HG02840 (cell line): Measurements from ENCODE around the gene UBE2B.
"Not testable (repeated sequence)": the region's sequence is repeated elsewhere in the genome, so short reads cannot be mapped to it uniquely, and the experiment has no call there.

Source experiments
- ATAC-seq: cut with Tn5 transposase; IDR thresholded peaks from one replicate; pipeline ENCODE4 v1.9.1; 2021; ENCODE audit warnings: mild to moderate bottlenecking, moderate library complexity, moderate number of reproducible peaks; ENCODE audit not compliant: unreplicated experiment, low FRiP score

UBE2B gene

DNA sequence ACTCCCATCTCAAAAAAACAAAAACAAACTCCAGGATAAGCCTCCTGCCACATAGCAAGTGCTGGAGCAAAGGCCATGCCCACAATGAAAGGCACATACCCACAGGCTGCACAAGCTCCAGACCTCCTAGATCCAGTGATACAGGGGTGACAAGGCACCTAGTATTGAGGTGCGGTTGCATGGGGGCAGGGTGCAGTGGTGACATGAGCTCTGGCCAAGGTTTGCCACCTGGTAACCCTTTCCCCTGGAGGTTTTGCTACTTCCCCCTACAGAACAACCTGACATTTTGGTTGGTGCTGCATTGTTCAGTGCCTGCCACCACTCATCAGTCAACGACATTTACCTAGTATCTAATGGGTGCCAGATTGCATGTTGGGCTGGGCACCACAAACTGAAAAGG, 25.8 kb downstream of the UBE2B start:
- ATAC-seq: no peak

DNA sequence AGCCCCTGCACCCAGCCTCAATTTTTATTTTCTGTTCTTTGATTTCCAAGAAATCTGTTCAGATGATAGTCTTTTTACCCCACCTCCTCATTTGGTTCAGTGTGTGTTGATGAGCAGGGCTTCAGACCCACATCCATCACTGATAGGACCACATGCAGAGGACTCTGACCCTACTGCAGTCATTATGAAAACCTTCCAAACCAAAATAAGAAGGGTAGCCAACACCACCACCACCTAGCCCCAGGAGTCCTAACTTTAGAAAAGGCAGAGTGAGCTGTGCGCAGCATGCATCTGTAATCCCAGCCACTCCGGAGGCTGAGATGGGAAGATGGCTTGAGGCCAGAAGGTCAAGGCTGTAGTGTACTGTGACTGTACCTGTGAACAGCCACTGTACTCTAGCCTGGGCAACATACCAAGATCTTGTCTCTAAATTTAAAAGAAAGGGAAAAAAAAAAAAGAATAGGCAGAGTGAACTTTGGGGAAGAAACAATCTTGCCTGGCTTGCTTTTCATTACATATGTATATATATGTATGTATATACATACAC, 27.3 kb downstream of the UBE2B start:
- ATAC-seq: no peak

DNA sequence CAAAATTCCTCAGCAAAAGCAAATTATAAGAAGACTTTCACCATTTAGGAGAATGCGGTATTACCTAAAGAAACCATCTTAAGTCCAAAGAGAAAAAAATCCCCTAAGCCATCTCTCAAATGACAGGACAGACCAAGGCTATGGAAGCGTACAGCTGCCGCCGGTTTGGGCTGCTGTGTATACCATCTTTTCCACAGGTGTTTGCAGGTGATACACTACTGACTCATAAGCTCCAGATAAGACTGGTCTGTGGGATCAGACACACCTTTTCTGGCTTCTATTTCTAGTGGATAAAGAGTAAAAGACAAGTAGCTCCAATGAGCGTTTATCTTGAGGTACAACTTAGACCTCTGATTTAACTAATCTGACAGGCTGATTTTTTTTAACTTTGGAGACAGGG, 32.6 kb downstream of the UBE2B start:
- ATAC-seq: no peak

DNA sequence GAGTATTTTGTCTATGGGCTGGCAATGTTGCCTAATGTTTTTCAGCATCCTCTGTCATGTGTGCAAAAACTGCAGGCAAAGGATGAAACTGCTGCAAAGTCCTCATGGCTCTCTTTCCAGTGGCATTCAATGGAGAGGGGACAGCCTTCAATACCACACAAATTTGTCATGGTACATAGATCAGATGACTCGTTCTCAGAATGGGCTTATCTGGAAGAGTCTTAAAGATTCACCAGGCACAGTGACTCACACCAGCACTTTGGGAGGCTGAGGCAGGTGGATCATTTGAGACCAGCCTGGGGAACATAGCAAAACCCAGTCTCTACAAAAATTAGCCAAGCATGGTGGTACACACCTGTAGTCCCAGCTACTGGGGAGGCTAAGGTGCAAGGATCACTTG, 35.0 kb downstream of the UBE2B start:
- ATAC-seq: no peak

DNA sequence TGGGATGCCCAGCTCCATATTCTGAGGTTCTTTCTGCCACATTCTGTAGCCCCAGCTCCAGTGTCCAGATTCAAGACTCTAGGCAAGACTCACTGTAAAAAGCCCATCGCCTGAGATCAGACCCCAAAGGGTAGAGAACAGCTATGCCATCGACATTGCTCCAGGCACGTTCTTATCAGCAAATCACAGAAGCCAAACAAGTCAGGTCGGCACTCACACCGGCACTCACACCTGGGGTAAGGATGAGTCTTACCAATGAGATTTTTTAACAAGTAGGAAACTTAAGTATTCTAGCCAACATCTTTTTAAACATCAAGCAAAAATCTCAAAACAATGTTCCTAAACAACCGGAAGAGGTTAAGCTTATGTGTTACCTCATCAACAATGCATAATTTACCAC, 38.0 kb downstream of the UBE2B start:
- no peak for ATAC-seq

DNA sequence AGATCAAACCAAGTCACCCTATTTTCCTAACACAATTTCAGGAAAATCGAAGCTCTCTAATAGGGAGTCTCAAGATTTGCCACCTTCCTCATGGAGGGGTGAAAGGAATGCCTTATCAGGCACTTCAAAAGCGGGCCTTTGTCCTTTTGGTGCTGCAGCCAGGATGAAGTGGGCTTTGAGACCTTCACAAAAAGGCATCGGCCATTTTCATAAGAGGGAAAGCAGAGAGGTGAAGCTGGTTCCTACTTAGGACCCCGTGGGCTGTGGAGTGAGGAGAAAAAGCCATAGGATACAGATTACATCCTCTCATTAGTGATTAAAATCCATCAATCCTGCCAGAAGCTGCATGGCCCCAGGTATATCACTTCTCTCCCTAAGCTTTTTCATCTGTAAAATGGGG, 39.5 kb downstream of the UBE2B start:
- no peak for ATAC-seq

DNA sequence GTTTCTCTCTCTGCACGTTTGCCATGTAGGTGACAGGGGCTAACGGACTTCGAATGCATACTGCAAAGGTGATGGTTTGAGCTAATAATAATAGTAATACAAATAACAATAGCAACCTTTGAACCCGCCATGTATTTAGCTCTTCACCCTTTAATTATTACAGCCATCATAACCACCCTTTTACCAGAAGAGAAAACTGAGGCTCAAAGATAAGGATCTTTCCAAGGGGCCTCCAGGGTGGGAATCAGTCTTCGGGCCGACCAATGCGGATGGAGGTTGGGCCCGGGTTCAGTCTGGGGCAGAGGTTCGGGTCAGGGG, 39.8 kb downstream of the UBE2B start:
- ATAC-seq: no peak

DNA sequence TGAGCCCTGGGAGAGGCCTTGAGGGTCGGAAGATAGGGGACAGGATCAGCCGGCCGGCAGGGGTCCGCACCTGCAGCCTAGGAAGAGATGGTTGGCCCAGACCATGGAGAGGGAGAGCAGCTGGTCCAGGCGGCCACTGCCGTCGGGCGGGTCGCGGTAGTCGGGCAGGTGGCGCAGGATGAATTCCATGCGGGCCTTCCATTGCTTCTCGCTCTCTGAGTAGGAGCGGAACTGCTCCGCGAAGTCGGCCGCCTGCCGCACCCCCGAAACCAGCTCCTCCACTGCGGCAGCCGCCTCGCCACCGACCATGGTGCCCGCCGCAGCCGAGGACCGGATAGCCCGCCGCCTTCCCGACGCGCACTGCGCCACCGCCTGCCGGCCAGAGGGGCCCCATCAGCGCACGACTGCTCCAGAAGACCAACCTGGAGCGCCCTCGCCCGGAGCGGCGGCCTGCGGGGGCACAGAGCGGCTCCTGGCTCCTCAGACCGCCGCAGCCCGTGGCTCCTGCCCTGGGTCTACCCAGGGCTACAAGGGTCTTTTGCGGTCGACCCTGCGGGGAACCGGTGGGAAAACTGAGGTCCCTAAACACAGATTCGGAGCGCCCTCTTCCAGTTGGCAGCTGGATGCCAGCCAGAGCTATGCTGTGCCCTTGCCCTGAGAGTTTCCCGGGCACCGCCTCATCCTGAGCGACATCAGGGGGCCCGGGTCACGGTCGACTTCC, 40.3 kb downstream of the UBE2B start, which contains the start of gene CDKN2AIPNL:
Gene CDKN2AIPNL, minus strand, starts transcription at position 336 of the 721 bp plus-strand sequence. Its CDS starts 27 bp downstream, at position 309.
- peak; percentile 92 for ATAC-seq

DNA sequence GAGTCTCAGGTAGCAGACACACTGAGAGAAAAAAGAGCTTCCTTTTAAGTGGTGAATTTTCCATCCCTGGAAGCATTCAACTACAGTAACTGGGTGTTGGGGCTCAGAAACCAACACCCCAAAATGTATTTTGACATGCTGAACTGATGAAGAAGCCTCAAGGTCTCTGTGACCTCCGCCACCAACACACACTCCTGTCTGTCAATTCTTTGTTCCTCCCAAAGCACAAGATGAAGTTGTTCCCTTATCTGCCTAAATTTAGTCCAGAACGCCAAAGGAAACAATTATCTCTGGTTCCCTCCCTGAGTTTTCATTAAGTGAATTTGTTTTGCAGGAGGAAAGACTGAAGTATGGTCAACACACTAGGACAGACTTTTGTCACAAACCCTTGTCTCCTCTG, 41.7 kb downstream of the UBE2B start:
- no peak for ATAC-seq

DNA sequence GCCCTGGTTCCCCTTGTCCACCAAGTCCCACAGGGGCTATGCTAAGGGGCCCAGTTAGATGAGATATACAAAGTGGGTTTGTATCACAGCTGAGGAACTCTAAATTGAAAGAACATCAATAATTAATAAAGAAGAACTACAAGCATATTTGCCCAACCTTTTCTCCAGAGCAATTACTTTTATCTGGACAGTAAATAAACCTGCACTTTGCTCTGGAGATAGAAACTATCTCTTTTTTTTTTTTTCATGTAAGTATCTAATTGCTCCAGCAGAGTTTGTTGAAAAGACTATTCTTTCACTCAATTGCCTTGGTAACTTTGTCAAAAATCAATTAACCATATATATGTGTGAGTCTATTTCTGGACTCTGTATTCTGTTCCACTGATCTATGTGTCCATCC, 46.3 kb downstream of the UBE2B start:
- ATAC-seq: no peak

DNA sequence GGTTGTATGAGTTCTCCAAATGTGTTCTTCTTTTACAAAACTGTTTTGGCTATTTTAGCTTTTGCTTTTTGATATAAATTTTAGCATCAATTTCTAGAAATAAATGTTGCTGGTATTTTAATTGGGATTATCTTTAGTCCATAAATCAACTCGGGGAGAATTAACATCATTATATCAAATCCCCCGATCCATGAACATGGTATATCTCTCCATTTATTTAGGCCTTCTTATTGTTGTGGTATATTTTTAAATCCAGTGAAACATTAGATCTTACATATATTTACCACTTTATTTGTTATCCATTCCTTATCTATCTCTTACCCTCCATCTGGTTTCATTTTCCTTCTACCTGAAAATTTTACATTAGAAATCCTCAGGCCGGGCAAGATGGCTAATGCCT, 47.6 kb downstream of the UBE2B start:
- ATAC-seq: no peak

DNA sequence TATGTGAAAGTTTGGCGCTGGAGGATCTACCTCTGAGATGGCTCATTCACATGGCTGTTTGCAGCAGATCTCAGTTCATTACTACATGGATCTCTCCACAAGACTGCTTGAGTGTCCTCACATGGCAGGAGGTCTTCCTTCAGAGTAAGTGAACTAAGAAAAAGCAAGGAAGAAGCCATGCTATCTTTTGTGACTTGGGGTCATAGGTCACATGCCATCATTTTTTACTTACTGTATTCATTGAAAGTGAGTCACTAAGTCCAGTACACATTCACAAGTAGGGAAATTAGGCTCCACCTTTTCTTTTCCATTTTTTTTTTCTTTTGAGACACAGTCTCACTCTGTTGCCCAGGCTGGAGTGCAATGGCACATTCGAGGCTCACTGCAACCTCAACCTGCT, 49.0 kb downstream of the UBE2B start:
- ATAC-seq: no peak

DNA sequence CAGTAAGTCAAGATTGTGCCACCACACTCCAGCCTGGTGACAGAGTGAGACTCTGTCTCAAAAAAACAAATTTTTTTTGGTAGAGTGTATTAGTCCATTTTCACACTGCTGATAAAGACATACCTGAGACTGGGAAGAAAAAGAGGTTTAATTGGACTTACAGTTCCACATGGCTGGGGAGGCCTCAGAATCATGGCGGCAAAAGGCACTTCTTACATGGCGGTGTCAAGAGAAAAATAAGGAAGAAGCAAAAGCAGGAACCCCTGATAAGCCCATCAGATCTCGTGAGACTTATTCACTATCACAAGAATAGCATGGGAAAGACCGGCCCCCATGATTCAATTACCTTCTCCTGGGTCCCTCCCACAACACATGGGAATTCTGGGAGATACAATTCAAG, 49.7 kb downstream of the UBE2B start:
- ATAC-seq: not testable (repeated sequence)

DNA sequence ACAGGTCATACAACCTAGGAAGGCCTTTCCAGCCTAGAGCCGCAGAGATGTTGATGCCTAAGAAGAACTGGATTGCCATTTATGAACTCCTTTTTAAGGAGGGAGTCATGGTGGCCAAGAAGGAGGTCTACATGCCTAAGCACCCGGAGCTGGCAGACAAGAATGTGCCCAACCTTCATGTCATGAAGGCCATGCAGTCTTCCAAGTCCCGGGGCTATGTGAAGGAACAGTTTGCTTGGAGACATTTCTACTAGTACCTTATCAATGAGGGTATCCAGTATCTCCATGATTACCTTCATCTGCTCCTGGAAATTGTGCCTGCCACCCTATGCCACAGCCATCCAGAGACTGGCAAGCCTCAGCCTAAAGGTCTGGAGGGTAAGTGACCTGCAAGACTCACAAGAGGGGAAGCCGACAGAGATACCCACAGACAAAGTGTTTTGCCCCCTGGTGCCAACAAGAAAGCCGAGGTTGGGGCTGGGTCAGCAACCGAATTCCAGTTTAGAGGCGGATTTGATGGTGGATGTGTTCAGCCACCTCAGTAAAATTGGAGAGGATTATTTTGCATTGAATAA, 51.5 kb downstream of the UBE2B start:
- no peak for ATAC-seq

DNA sequence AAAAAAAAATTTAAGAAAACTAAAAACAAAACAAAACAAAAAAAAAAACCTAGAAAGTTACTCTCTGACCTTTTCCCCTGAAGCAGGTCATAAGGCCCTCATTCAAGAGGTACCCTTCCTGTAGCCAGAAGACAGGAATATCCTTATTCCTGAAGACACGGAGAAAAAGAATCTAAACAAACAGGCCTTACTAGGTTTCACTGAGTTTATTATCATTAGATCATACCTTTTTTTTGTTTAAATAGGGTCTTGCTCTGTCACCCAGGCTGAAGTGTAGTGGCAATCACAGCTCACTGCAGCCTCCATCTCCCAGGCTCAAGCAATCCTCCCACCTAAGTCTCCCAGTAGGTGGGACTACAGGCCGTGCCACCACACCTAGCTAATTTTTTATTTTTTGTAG, 52.0 kb downstream of the UBE2B start:
- ATAC-seq: no peak

DNA sequence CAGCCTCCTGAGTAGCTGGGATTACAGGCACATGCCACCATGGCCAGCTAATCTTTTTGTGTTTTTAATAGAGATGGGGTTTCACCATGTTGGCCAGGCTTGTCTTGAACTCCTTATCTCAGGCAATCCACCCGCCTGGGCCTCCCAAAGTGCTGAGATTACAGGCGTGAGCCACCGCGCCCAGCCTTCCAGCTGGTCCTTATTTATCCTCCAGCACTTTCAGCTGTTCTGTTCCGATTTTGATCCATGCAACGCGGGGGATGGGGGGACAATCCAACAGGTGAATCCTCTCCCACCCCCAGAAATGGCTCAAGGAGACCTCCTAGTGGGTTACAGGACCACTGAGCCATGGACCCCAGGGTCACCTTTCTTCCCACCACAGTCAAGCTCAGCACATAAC, 55.0 kb downstream of the UBE2B start:
- no peak for ATAC-seq

DNA sequence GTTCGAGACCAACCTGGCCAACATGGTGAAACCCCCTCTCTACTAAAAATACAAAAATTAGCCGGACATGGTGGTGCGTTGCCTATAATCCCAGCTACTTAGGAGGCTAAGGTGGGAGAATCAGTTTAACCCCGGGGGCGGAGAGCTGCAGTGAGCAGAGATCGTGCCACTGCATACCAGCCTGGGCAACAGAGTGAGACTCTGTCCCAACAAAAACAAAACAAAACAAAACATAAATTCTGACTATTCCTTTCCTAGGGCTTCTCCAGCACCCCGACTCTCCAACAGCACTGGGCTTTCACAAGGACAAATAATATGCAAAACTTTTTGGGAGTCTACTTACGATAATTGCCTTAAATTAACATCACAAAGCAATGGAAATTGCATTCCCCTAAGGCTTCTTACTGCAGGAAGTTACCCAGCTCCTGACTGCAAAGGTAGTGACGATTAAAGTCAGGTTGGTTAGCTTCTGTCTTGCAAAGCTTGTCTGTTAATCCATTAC, 56.2 kb downstream of the UBE2B start:
- ATAC-seq: no peak

DNA sequence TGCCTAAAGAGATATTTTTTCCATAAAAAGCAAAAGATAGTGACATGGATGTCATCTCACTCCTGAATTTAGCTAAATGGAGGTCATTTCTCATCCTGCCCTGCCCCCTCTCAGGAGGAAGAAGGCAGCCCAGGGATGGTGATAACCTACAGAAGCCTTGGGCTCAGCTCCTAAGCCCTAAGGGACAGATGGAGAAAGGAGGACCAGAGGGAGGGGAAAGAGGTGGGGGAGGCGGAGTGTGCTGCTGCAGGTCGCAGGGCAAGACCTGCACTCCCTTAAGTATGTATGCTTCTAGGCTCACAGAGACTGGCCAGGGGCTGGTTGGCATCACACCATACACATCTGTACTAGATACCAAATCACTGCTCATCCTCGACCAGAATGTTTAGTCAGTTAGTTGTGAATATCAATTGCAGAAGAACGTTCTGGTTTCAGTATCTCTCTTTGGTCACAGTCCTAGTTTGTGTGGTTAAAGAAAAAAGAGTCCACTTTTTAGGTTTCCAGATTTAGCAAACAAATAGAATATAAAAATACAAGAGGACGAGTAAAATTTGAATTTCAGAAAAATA, 58.7 kb downstream of the UBE2B start:
- ATAC-seq: no peak

DNA sequence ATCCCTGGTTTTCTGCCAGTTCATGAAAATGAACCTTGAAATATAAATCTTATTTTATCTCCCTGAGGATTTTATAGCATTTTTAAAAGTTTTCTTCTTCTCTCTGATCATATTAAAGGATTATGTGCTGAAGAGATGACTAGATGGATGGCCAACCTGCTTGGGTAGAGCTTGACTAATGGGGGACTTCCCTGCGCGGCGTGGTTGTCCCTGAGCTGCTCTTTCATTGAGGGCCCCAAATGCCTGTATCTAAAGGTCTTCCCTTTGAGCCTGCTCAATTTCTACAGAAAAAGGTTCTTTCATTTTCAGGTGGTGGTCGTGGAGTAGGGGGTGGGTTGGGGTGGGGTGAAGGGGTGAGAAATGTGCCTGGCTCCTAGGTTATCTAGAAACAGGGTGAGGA, 60.8 kb downstream of the UBE2B start:
- no peak for ATAC-seq

DNA sequence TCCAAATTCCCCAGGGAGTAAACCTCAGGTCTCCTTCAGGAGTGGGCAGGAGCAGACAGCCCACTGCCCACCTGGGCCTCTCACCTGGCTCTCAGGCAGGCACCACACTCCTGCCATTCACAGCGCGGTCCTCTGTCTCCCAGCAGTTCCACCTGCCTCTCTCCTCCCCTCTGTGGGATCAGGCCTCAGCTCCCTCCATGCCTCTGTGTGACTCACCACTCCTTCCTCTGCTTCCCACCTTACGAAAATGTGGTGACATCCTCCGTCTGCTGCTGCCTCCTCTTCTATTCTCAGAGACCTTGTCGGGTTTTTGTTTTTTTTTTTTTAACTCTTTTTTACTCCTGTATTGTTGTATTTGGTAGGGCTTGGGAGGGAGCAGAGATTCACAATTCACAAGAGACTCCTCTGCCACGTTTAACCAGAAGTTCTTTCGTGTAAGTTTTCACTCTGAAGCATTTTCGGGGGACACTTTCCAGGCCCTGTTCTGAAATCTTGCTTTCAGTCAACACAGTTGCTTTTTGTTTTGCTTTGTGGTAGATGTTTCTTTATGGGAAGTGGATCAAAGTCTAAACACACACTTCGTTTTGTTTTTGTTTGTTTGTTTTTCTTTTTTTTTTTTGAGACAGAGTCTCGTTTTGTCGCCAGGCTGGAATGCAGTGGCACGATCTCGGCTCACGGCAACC, 61.4 kb downstream of the UBE2B start:
- no peak for ATAC-seq

DNA sequence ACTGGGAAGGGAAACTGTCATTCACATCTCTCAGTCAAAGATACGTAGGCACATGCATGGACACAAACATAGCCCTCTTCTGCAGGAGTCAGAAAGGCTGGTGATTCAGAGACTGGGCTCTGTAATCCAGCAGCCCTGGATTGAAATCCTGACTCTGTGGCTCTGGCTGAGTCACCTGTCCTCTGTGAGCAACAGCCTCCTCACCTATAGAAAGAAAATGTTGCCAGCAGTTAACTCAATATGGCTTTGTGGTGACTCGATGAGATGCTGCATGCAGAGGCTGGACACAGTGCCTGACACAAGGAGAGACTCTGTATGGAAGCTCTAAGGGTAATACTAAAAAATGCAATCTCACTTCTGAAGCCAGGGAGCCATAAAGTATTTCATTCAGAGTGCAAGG, 64.2 kb downstream of the UBE2B start:
- no peak for ATAC-seq
